SKM-1 (cell line): Measurements from ENCODE around the gene HNRNPH3.

ENCODE experiments used
- DNase-seq: peaks from one replicate; lab custom pipeline; 2025; ENCODE audit not compliant: unreplicated experiment; lab: John Stamatoyannopoulos, UW

Gene HNRNPH3

GRCh38 chr10:68371604-68372003, 39.7 kb downstream of the HNRNPH3 start:
- DNase-seq, result no peak

GRCh38 chr10:68385740-68386139, 53.9 kb downstream of the HNRNPH3 start:
- no peak for DNase-seq
